ENCODE results near the gene RIMBP2. TPM values are rescaled to one million over a fixed set of nuclear protein-coding genes. Genes with fewer than 3 reads are reported as not detected.

Gene RIMBP2
- total RNA-seq, 1 experiment from 2014 or later = not detected

- no peak for DNase-seq (ENCODE audit: low spot score)
Measured at GRCh38 chr12:130371296-130371695, 344.8 kb downstream of the RIMBP2 start.

DNA sequence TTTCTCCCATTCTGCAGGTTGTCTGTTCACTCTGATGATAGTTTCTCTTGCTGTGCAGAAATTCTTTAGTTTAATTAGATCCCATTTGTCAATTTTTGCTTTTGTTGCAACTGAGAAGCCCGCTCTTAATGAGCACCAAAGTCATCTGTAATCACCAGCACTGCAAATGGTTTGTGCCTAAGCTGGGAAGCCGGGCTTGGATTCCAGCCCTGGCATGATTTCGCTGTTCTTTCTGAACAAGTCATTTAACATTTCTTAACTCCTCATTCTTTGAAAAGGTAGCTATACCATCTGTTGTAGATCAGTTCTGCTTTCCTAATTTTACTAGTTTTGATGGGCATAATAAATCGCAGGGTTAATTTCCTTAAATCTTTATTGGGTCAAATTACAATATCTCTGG, 346.3 kb downstream of the RIMBP2 start:
- DNase-seq (ENCODE audit: low spot score) = no peak

DNA sequence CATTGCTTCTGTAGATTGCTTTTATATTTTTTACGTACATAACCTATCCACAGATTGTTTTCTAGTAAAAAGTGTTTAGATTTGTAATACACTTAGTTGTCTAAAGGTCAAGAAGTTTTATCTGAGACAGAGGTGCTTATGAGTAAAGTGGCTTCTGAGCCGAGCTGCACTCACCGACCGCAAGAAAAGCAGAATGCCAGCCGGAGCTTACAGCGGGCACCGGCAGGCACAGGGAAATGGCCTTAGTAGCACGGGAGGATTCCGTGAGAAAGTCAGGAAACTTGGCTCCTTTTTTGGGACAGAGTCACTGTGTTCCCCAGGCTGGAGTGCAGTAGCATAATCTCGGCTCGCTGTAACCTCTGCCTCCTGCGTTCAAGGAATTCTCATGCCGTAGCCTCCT, 348.6 kb downstream of the RIMBP2 start:
- DNase-seq (ENCODE audit: low spot score) = no peak

GRCh38 chr12:130367003-130367402, 349.1 kb downstream of the RIMBP2 start:
- no peak for DNase-seq (ENCODE audit: low spot score)

DNA sequence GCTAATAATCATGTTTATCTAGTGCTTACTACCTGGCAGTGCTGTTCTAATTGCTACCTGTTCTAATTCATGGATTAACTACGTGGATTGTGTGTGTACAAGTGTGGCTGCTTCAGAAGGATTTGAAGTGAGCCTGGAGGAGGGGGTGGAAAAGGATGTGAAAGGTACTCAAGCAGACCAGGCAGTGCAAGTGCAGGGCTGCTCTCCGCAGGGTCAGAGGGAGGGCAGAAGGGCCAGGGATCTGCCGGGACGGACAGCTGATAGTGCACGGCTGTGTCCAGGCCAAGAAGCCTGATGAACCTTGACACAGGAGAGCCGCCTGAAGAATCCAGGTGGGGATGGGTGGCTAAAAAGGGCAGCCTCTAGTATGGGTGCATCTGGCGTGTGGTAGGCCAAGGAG, 349.9 kb downstream of the RIMBP2 start:
- no peak for DNase-seq (ENCODE audit: low spot score)

DNA sequence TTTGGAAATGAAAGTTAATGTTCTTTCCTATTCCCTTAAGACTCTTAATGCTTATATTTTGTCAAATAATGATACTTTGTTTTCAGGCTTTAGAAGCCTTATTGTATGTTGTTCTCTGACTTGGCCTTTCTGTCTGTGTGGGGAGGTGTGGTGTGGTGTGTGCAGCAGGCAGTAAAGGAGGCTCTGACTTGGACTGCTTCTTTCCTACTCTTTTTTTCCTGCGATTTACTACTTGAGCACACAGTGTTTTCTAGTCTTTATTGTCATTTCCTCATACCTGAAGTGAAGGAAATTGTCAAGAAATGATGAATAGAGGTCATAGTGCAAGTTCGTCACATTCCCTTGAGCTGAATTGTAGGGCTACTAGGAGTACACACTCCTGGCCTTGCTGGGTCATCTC, 351.5 kb downstream of the RIMBP2 start:
- DNase-seq (ENCODE audit: low spot score) = no peak

DNA sequence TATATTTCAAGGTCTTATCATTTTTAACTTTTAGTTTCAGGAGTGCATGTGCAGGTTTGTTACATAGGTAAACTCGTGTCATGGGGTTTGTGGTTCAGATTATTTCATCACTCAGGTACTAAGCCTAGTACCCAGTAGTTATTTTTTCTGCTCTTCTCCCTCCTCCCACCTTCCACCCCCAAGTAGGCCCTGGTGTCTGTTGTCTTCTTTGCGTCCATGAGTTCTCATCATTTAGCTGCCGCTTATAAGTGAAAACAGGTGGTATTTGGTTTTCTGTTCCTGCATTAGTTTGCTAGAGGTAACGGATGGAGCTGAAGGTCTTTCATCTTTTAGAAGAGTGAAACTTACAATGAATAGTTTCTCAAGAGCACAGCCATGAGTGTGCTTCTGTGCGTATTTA, 354.0 kb downstream of the RIMBP2 start:
- no peak for DNase-seq (ENCODE audit: low spot score)

GRCh38 chr12:130357729-130358330, 358.3 kb downstream of the RIMBP2 start:
- DNase-seq (ENCODE audit: low spot score) = no peak

GRCh38 chr12:130357241-130357640, 358.9 kb downstream of the RIMBP2 start:
- no peak for DNase-seq (ENCODE audit: low spot score)

- no peak for DNase-seq (ENCODE audit: low spot score)
Measured at GRCh38 chr12:130356222-130356621, 359.9 kb downstream of the RIMBP2 start.

GRCh38 chr12:130354407-130354806, 361.7 kb downstream of the RIMBP2 start:
- DNase-seq (ENCODE audit: low spot score) = no peak

- DNase-seq (ENCODE audit: low spot score) = no peak
Measured at GRCh38 chr12:130353081-130353480, 363.0 kb downstream of the RIMBP2 start.

DNA sequence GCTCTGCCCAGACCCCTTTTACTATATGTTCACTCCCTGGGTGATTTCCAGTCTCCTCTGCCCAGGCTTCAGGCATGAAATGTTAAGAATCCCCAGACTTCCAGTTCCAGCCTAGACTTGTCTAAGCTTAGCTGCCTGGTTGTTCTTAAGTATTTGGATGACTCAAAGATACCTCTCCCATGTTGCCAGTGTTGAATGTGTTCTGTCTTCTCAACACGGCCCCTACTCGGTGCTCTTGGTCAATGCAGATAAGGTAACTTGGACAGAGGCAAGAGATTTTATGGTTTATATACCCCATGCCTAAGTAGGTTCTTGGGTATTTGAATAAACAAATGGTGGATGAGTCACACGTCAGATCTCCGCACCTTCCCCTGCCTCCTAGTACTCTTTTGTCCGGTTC, 364.8 kb downstream of the RIMBP2 start:
- no peak for DNase-seq (ENCODE audit: low spot score)

DNA sequence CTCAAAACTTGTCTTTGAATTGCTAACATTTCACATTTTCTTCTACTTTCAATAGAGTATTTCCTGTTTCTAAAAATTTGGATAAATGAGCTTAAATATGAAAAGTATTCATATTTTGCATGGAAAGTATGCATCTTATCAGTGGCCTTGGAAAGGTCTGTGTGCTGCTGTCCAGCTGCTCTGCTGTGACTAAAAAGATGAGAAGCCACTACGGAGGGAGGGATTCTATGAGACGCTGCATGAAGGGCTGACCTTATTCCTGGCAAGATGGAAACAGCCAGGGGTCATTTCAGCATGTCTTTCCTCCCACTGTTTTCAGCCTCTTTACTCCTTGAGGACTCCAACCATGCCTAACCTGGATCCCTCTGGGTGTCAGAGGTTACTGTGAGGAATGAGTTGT, 365.4 kb downstream of the RIMBP2 start:
- no peak for DNase-seq (ENCODE audit: low spot score)

GRCh38 chr12:130347588-130347987, 368.5 kb downstream of the RIMBP2 start:
- DNase-seq (ENCODE audit: low spot score) = no peak

Other genes starting within 250 kb of the RIMBP2 start
- 45.1 and 50.5 TPM in 2 replicates for gene STX2, start 123.0 kb upstream of the RIMBP2 start, total RNA-seq (2014; rRNA removed; shearing (Covaris generic))
- 719 and 793 TPM in 2 replicates for gene RAN, start 155.8 kb upstream of the RIMBP2 start, total RNA-seq (2014; rRNA removed; shearing (Covaris generic))
- gene ADGRD1, start 237.6 kb upstream of the RIMBP2 start, total RNA-seq (2014; rRNA removed; shearing (Covaris generic)) = 0.52 and 0.81 TPM in 2 replicates

Data from A172 (cell line).